Activated T-helper 1 cell treated with anti-CD3 and anti-CD28 coated beads, Interleukin-12 subunit alpha, Interleukin-12 subunit beta, Interleukin-2, Interleukin-4 antibody, amounts not matched to agents 30 ng/mL and 10 ng/mL and 1 ng/mL, durations not matched to agents 14 hours and 24 hours and 36 hours (primary cell): ENCODE data around the gene EPOP. TPM values are rescaled to one million over a fixed set of nuclear protein-coding genes. Genes with fewer than 3 reads are reported as not detected.
"Not testable (repeated sequence)": the region's sequence is repeated elsewhere in the genome, so short reads cannot be mapped to it uniquely, and the experiment has no call there.

Experiments used
- DNase-seq: peaks from one replicate; pipeline ENCODE4 v3.0.0; 2021; ENCODE audit warnings: low spot score
- H3K27ac Mint-ChIP-seq: one replicate; pipeline ENCODE4 v1.8.0; 2021; ENCODE audit warnings: mild to moderate bottlenecking, mixed read lengths
- H3K27me3 Mint-ChIP-seq: one replicate; pipeline ENCODE4 v1.8.0; 2022; ENCODE audit warnings: mild to moderate bottlenecking, moderate library complexity, mixed read lengths; ENCODE audit not compliant: insufficient read depth
- H3K36me3 Mint-ChIP-seq: one replicate; pipeline ENCODE4 v1.8.0; 2021; ENCODE audit warnings: low read depth, mixed read lengths
- H3K4me1 Mint-ChIP-seq: one replicate; pipeline ENCODE4 v1.8.0; 2021; ENCODE audit warnings: low read depth, mixed read lengths
- H3K4me3 Mint-ChIP-seq: one replicate; pipeline ENCODE4 v1.8.0; 2021; ENCODE audit warnings: mild to moderate bottlenecking, moderate library complexity, mixed read lengths
- H3K9me3 Mint-ChIP-seq: one replicate; pipeline ENCODE4 v1.8.0; 2021; ENCODE audit warnings: mixed read lengths
- intact Hi-C: fragments of 100-400 bp; cut with micrococcal nuclease; formaldehyde crosslinking; loops from one replicate; pipeline ENCODE4 v1.15.1; 2024
- total RNA-seq: library from RNA; stranded (reverse); gene quantifications from 2 replicates; pipeline ENCODE4 v1.2.3, GENCODE V29; 2022

The EPOP gene
- total RNA-seq, 1 donor from 2014 or later: 56.5 TPM

DNA sequence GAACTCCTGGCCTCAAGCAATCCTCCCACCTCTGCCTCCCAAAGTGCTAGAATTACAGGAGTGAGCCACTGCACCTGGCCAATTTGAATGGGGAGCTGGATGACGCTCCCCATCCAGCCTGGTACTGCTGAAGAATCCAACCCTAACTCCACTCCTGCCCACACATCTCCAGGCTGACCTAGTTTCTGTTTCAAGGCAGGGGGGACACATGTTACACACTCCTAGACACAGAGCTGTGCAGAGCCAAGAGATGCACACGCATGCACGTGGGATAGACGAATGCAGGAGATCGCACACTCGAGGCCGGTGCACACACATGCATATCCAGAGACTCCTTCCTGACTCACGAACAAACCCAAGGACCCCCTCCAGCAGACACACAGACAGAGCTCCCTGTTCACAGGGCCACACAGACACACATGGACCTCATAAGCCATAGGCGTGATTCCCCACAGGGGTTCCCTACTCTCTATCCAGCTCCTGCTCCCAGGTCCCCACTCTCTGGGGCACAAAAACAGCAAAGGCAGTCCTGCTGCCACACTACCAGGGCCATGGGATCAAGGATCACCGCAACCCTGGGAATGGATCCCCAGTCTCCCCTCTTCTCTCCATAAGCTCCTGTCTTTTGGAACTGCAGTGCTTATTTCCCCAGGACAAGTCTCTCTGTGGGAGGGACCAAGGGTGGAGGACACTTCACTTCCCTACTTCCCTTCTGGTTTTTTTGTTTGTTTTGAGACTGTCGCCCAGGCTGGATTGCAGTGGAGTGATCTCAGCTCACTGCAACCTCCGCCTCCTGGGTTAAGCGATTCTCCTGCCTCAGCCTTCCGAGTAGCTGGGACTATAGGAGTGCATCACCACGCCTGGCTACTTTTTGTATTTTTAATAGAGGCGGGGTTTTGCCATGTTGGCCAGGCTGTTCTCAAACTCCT is 14.4 kb downstream of the EPOP start:
- Mint-ChIP-seq H3K27me3 (peaks cover 24% of the 10 kb centered on the region), H3K36me3 (no peaks in the 10 kb centered on the region), H3K4me1 (no peaks in the 10 kb centered on the region), H3K9me3 (no peaks in the 10 kb centered on the region), H3K4me3 (no peak overlapping the region), H3K27ac (no peak overlapping the region)
- intact Hi-C loops: no loop called here
- no peak for DNase-seq

- H3K9me3 Mint-ChIP-seq: no peaks in the 10 kb centered on the region
- intact Hi-C loops: no loop called here
- H3K36me3 Mint-ChIP-seq: no peaks in the 10 kb centered on the region
- H3K4me3 Mint-ChIP-seq: no peak overlapping the region
- peaks cover 4% of the 10 kb centered on the region for H3K4me1 Mint-ChIP-seq
- H3K27me3 Mint-ChIP-seq: peaks cover 22% of the 10 kb centered on the region
- no peak for DNase-seq
- H3K27ac Mint-ChIP-seq: no peak overlapping the region
Observed at GRCh38 chr17:38659415-38659814, 15.3 kb downstream of the EPOP start.

DNA sequence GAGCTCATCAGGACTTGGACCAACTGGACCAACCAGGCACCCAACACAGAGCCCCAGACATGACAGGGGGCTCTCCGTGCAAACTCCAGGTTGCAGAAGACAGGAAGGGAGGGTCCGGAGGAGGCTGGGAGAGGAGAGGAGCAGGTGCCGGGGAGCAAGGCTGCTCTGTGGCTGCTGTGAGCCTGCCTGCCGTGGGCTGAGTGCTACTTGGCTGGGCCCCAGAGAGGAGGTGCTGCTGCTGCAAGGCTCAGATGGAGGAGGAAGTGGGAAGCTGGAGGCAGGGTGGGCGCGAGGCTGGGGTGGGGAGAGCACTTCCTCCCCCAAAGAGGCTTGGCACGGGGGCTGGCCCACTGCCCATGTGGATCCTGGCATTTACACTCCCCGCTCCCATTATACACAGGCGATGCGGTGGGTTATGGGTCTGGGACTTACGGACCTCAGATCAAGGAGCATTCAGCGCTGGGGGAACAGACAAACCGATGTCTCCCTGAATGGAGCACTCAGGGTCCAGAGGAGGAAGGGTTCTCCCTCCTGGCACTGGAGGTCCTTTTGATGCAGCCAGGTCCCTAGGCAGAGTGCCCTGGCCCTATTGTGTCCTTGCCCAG is 15.9 kb downstream of the EPOP start:
- H3K4me3 Mint-ChIP-seq: no peak overlapping the region
- intact Hi-C loops: no loop called here
- H3K9me3 Mint-ChIP-seq: no peaks in the 10 kb centered on the region
- peaks cover 9% of the 10 kb centered on the region for H3K4me1 Mint-ChIP-seq
- peaks cover 16% of the 10 kb centered on the region for H3K27me3 Mint-ChIP-seq
- H3K27ac Mint-ChIP-seq: no peak overlapping the region
- DNase-seq: no peak
- H3K36me3 Mint-ChIP-seq: no peaks in the 10 kb centered on the region

- Mint-ChIP-seq H3K9me3 (no peaks in the 10 kb centered on the region), H3K4me3 (no peak overlapping the region)
Observed at GRCh38 chr17:38657824-38658740, 16.7 kb downstream of the EPOP start.

GRCh38 chr17:38656959-38657823 is 17.6 kb downstream of the EPOP start:
- DNase-seq: no peak
- H3K9me3 Mint-ChIP-seq: no peaks in the 10 kb centered on the region
- no peaks in the 10 kb centered on the region for H3K36me3 Mint-ChIP-seq
- peaks cover 9% of the 10 kb centered on the region for H3K27me3 Mint-ChIP-seq
- H3K4me1 Mint-ChIP-seq: peaks cover 11% of the 10 kb centered on the region
- intact Hi-C loops: no loop called here
- no peak overlapping the region for H3K27ac Mint-ChIP-seq
- H3K4me3 Mint-ChIP-seq: no peak overlapping the region

More at GRCh38 chr17:38657824-38658740, 16.7 kb downstream of the EPOP start:
- no peaks in the 10 kb centered on the region for H3K36me3 Mint-ChIP-seq
- peaks cover 11% of the 10 kb centered on the region for H3K27me3 Mint-ChIP-seq
- H3K4me1 Mint-ChIP-seq: peaks cover 11% of the 10 kb centered on the region
- no peak overlapping the region for H3K27ac Mint-ChIP-seq
- no peak for DNase-seq
- intact Hi-C loops: no loop called here

GRCh38 chr17:38654411-38655398 is 20.1 kb downstream of the EPOP start:
- intact Hi-C loops: no loop called here
- no peak for DNase-seq
- H3K9me3 Mint-ChIP-seq: no peaks in the 10 kb centered on the region
- H3K36me3 Mint-ChIP-seq: no peaks in the 10 kb centered on the region
- no peak overlapping the region for H3K27ac Mint-ChIP-seq
- no peak overlapping the region for H3K4me3 Mint-ChIP-seq
- H3K4me1 Mint-ChIP-seq: peaks cover 11% of the 10 kb centered on the region
- peaks cover 8% of the 10 kb centered on the region for H3K27me3 Mint-ChIP-seq

DNA sequence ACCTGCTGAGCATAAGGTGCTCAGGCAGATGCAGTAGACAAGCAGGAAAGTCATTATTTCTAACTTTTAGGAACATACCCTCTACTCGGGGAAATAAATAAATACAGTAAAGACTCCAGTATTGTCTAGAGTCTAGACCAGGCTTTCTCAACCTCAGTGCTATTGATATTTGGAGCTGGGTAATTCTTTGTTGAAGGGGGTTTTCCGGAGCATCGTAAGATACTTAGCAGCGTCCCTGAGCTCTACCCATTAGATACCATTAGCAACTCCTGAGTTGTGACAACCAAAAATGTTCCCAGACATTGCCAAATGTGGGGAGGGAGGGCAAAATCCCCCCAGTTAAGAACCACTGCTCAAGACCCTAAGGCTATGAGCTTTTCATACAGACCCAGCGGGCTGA is 21.1 kb downstream of the EPOP start:
- Mint-ChIP-seq H3K36me3 (no peaks in the 10 kb centered on the region), H3K9me3 (no peaks in the 10 kb centered on the region), H3K4me3 (no peak overlapping the region), H3K4me1 (peaks cover 11% of the 10 kb centered on the region), H3K27ac (no peak overlapping the region), H3K27me3 (peaks cover 9% of the 10 kb centered on the region)
- intact Hi-C loops: no loop called here
- DNase-seq: no peak

DNA sequence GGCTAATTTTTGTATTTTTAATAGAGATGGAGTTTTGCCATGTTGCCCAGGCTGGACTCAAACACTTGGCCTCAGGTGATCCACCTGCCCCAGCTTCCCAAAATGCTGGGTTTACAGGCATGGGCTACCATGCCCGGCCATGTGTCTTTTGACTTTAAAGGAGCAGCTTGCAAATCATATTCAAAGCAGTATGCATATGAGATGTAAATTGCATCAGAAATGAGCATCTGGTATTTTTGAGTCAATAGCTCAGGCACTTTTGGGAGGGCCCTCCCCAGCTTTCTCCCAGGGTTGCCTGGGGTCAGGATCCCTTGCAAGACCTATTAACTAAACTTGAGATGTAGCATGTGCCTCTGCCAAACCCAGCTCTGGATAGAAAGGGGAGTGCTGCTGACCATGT is 21.5 kb downstream of the EPOP start:
- H3K27ac Mint-ChIP-seq: no peak overlapping the region
- no peak overlapping the region for H3K4me3 Mint-ChIP-seq
- peaks cover 11% of the 10 kb centered on the region for H3K4me1 Mint-ChIP-seq
- DNase-seq: no peak
- H3K27me3 Mint-ChIP-seq: peaks cover 10% of the 10 kb centered on the region
- no peaks in the 10 kb centered on the region for H3K9me3 Mint-ChIP-seq
- intact Hi-C loops: no loop called here
- no peaks in the 10 kb centered on the region for H3K36me3 Mint-ChIP-seq

DNA sequence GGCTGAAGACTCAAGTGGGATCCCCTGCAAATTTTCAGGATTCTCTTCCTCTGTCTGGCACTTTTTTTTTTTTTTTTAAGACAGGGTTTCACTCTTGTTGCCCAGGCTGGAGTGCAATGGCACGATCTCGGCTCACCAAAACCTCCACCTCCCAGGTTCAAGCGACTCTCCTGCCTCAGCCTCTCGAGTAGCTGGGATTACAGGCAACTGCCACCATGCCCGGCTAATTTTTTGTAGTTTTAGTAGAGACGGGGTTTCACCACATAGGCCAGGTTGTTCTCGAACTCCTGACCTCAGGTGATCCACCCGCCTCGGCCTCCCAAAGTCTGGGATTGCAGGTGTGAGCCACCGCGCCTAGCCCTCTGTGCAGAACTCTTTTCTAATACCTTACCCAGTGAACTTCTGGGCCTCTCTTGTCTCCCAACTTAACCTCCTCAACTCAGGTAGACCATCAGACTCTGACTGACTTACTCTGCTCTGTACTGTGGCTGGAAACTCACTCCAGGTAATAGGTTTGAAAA is 24.0 kb downstream of the EPOP start:
- H3K9me3 Mint-ChIP-seq, DNase-seq, H3K4me3 Mint-ChIP-seq, H3K36me3 Mint-ChIP-seq, H3K27ac Mint-ChIP-seq, intact Hi-C loops: not testable (repeated sequence)
- peaks cover 15% of the 10 kb centered on the region for H3K27me3 Mint-ChIP-seq
- peaks cover 11% of the 10 kb centered on the region for H3K4me1 Mint-ChIP-seq

DNA sequence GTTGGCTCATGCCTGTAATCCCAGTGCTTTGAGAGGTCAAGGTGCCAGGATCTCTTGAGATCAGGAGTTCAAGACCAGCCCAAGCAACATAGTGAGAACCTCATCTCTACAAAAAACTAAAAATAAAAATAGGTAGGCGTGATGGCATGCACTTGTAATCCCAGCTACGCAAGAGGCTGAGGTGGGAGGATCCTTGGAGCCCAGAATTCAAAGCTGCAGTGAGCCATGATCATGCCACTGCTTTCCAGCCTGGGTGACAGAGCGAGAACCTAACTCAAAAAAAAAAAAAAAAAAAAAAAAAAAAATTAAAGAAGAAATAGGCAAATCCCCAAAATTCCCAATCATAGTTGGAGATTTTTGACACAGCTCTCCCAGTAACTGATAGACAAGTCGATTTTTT is 36.8 kb downstream of the EPOP start:
- DNase-seq: no peak
- Mint-ChIP-seq H3K36me3 (no peaks in the 10 kb centered on the region), H3K27me3 (peaks cover 9% of the 10 kb centered on the region), H3K27ac (no peak overlapping the region), H3K9me3 (no peaks in the 10 kb centered on the region), H3K4me3 (no peak overlapping the region), H3K4me1 (no peaks in the 10 kb centered on the region)
- intact Hi-C loops: no loop called here

GRCh38 chr17:38636054-38636453 is 38.7 kb downstream of the EPOP start:
- Mint-ChIP-seq H3K9me3 (no peaks in the 10 kb centered on the region), H3K36me3 (no peaks in the 10 kb centered on the region)
- intact Hi-C loops: no loop called here

More at GRCh38 chr17:38636054-38636453, 38.7 kb downstream of the EPOP start:
- peaks cover 7% of the 10 kb centered on the region for H3K27me3 Mint-ChIP-seq
- H3K4me3 Mint-ChIP-seq: no peak overlapping the region
- no peak overlapping the region for H3K27ac Mint-ChIP-seq
- no peaks in the 10 kb centered on the region for H3K4me1 Mint-ChIP-seq
- DNase-seq: no peak
